GM19395 (cell line): ENCODE measurements around the gene PRKAR2B.
"Not testable (repeated sequence)": the region's sequence is repeated elsewhere in the genome, so short reads cannot be mapped to it uniquely, and the experiment has no call there.

Source experiments
- ATAC-seq: cut with Tn5 transposase; IDR thresholded peaks from one replicate; pipeline ENCODE4 v1.9.1; 2021; ENCODE audit warnings: mild to moderate bottlenecking, moderate library complexity; ENCODE audit not compliant: unreplicated experiment

PRKAR2B gene

DNA sequence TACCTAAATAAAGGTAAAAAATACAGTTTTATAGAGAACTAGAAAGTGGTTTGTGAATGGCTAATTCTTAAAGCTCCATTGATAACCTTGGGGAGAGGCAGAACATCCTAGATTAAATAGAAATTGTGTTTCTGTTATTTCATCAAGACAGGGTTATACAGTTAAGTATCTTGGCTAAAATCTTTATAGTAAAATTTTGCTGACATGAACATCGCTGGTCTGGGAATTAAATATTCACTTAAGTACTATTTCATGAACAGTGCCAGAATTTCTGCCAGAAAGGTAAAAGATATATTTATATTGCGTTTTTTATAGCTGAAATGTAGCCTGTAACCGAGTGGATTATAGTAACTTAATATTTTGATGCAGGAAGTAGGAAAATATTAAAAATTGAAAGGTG, 70.6 kb downstream of the PRKAR2B start:
- ATAC-seq = no peak

DNA sequence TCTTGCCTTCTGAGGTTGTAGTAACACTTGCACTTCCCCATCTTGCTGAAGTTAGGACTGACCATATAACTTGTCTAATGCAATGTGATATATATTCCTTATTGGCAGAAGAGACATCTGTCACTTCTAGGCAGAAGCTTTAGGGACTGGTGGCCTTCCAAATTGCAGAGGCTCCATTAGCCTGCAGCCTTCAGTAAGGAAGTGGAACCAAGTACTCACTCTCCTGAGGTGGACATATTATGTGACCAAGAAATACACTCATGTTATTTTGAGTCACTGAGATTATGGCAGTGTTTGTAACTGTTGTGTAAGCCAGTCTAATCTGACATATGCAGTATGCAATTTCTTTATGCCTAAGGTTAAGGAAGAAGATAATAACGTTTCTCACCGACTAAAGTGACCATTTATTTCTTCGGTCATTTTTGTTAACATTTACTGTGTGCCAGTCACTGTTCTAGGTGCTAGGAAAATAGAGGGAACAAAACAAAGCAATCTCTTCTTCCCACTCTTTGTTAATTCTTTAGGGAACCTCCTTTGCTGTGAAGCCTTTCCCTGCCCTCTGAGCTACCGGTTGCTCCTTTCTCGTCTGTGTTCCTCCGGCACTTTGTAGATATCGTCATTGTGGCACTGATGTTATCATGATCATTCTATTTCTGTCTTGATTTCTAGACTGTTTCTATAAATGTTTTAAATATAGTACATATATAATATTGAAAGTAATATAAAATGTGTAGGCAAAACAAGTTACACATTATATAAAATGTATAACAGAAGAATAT, 71.4 kb downstream of the PRKAR2B start:
- ATAC-seq = no peak

DNA sequence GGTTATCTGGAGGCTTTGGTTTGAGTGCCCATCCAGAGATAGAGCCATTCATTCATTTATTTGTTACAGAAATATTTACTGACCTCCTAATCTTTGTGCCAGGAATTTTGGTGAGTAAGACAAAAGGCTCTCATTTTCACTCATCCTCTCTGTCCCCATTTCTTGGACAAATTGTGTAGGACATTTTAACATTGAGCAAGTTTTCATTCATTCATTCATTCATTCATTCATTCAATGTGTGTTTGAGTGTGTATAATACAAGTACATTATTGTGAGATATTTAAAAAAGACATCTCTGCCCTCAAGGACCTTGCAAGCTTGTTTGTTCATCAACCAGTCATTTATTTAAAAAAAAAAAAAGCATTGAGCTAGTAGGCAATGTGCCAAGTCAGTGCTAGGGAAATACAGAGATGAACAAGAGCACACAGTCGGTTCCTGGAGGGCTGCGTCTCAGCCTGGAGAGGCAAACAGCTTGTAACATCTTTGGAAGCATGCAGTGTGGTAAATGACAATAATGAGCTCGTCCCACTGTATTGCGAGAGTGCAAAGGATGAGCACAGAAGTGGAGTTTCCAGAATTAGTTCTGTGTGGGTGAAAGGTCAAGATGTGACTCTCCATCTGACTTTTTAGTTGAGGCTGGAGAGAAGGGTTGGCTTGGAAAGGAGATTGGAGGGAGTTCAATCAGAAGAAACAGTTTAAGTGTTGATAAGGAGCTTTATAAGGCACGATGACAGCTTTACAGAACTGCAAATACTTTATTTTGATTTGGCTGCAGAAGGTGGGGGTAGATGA, 73.8 kb downstream of the PRKAR2B start:
- no peak for ATAC-seq

DNA sequence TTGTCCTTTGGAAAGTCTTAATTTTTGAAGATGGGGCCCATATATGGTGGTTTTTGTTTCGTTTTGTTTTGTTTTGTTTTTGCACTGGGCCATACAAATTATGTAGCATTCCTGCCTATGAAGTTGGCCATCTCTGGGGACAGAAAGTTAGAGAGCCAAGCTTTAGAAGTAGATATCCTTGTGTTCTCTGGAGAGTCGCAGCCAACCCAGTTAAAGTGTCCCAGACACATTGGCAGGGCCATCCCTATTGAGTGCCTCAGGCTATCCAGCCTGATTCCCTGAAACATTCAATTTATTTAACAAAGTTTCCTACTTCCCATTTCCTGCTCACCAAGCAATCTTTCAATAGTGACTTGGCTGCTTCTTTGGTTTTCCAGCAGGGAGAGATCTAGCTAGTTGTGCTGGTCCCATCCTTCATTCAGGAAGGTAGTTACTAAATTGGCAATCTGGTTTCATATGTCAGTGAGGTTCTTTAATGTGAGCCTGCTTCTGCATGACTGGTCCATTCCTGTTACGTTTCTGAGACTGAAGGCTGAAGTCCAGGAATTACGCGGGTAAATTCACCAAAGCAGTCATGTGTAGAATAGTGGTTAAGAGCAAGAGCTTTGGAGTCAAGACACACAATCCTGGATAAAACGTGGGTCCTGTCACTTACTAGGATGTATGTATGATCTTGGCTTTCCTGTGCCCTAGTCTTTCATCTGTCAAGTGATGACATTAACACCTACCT, 75.0 kb downstream of the PRKAR2B start:
- no peak for ATAC-seq

DNA sequence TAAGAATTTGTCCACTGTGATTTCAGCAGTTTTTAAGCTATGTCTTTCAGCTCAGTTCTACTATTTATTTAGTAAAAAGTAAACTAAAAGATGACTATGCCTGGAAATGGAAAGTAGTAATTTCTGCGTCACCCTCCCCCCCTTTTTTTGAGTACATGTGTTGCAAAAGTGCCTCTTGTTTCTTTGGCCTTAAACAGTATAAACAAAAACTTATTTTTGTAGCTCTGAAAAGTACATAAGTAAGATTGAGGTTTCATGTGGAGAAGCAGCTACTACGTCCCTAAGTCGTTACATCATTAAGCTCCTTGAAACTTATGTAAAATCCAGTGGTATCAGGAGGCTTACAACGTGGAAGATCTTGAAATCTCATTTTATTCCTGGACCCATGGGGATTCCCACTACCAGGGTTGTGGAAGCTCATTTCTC, 78.0 kb downstream of the PRKAR2B start:
- ATAC-seq = no peak

DNA sequence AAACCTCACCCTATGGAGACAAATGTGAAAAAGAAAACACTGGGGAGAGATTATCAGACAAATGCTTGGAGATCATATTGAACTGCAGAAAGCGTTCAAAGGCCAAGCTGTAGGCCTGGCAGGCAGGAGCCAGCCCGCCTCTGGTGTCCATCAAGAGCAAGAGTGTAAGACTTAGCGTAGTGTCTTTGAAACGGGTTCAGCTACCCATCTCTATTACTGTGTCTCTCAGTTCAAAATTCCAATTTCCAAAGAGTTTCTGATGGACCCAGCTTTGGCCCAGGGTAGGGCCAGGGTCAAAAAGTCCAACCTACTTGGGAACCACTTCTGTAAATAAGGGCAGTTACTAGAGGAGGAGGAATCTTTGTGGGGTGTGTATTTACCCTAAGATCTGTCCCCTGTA, 78.9 kb downstream of the PRKAR2B start:
- no peak for ATAC-seq

DNA sequence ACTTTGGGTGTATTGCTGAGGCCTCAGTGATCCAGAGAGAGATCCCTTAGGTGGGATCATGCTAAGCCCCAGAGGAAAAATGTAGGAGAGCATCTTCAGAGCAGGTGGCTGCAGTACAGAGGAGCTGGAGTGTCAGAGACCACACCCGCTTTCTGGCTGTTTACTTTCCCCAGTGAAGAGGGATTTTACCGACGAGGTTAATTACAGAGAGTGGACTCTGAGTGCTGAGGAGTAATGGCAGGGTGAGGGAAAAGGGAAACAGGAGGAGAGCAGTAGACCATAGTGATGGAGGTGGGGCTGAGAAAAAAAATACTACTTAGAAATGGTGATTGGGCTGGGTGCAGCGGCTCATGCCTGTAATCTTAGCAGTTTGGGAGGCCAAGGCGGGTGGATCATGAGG, 81.0 kb downstream of the PRKAR2B start:
- ATAC-seq = no peak

DNA sequence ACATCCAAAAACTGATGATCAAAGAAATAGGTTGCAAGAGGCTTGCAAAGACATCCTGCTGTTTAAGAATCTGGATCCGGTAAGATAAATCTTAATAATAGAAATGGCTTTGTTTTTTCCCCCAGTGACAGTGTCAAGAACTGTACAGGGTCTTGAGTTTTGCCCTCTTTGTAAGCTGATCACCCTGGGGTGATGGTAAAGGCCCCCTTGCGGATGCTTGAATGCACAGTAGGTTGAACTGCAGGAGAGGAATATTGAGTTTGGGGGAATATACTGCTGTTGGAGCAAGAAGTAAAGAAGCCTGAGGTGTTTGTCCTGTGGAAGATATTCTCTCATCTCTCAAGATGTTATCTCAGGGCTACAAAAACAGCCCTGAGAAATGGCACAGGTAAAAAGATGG, 83.7 kb downstream of the PRKAR2B start:
- ATAC-seq = no peak

DNA sequence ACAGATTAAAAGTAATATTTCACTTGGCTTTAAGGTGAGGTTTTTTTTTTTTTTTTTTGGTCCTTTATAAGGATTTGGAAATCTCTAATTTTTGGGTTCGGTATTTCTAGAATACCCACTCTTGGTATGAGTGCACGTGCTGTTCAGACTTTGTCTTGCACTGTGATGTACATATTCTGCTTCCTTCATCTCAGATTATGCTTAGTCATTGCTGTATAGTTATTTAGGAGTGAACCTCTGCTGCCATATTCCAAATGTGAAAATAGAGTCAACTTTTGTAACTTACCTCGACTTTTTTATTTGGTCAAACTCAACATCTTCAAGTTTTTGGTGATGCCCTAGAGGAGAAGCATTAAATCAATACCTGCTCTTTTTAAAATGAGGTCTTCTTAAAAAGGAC, 84.2 kb downstream of the PRKAR2B start:
- ATAC-seq = no peak

DNA sequence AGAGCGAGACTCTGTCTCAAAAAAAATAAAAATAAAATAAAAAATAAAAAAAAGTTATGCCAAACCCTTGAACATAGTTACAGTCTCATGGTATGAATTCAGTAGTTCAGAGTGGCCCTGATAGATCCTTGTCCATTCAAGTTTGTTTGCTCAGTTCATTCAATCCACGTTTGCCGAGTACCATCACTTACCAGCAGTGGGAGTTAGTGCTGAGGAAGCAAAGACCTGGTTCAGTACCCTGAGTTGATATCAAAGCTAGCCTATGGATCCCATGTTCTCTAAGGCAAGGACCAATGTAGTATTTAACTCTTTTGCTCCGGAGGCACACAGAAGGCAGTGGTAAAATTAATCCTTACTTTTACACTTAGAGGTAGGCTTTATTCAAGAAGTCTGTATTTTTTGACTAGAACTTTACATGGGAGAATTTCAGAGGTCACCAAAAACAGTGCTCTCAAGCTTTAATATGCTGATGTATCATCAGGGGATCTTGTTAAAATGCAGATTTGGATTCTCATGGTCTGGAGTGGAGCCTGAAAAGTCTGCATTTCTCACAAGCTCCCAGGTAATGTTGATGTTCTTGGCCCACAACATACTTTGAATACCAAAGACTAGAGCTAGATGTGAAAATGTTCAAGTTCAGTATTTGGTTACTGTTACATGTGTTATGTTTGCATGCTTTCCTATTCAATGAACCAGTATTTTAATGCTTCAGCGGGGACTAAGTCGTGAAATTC, 86.1 kb downstream of the PRKAR2B start:
- no peak for ATAC-seq

DNA sequence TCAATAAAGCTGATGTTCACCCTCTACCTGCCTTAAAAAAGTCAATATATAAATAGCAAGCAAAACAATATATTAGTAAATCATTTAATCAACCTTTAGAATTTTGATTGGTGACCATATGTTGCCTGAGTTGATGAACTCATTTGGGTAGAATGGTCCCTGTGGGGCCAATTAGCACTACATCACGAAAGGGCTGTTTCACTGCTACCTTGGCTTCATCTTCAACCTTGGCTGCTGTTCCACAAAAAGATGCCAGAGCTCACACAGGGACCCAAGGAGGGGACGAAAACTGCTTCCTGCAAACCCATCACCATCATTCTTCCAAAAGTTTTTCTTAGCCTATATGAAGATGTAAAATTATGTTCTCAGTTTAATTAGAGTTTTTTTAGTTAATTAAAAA, 88.9 kb downstream of the PRKAR2B start:
- no peak for ATAC-seq

DNA sequence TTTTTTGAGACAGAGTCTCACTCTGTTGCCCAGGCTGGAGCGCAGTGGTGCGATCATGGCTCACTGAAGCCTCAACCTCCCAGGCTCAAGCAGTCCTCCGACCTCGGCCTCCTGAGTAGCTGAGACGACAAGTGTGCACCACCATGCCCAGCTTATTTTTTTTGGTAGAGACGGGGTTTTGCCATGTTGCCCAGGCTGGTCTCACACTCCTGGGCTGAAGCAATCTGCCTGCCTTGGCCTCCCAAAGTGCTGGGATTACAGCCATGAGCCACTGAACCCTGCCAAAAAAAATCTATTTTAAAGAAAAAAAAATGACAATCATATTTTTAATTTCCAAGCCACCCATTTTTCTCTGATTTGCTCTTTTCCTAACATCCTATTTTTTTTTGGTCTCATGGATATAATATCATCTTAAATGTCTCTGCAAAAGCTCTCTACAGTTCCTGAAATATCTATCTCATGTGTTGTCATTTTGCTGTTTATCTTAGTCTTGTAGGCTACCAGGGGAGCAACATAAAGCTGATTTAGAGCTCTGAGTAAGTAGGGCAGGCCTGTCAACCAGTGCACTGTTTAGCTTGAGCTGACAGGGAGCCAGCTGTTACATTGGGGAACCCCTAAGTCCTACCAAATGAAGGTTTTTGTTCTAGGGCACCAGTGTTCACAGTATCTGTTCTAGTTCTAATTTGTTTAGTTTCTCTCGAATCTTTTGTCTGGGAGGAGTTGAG, 94.4 kb downstream of the PRKAR2B start:
- no peak for ATAC-seq

DNA sequence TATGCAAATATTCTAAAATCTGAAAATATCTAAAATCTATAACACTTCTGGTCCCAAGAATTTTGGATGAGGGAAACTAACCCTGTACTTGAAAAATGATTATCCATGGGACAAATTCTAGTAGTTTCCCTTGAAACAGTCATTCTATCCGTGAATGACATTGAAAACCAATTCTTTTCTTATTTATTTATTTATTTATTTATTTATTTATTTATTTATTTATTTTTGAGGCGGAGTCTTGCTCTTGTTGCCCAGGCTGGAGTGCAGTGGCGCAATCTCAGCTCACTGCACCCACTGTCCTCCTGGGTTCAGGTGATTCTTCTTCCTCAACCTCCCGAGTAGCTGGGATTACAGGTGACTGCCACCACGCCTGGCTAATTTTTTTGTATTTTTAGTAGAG, 99.4 kb downstream of the PRKAR2B start:
- ATAC-seq = not testable (repeated sequence)

DNA sequence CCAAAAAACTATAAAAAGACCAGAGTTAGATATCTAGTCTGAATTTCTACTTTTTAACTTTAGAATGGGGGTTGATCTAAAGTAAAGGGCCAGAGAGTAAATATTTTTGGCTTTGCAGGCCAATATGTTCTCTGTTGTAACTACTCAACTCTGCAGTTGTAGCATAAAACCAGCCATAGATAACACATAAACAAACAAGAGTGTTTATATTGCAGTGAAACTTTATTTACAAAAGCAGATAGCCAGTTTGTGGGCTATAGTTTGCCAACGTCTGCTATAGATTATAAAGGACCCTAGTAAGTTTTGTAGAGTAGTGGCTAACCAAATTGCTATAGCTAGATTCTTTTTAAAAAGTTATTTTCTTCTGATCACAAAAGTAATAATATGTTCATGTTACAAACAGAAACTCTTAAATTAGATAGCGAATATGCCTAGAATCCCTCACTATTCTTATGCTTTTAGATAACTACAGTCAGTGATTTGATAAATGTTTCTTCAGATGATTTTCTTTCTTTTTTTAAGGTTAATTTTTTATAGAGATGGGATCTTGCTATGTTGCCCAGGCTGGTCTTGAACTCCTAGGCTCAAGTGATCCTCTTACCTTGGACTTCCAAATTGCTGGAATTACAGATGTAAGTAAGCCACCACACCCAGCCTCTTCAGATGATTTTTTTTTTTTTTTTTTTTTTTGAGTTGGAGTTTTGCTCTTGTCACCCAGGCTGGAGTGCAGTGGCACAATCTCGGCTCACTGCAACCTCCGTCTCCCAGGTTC, 100.7 kb downstream of the PRKAR2B start:
- ATAC-seq = no peak

DNA sequence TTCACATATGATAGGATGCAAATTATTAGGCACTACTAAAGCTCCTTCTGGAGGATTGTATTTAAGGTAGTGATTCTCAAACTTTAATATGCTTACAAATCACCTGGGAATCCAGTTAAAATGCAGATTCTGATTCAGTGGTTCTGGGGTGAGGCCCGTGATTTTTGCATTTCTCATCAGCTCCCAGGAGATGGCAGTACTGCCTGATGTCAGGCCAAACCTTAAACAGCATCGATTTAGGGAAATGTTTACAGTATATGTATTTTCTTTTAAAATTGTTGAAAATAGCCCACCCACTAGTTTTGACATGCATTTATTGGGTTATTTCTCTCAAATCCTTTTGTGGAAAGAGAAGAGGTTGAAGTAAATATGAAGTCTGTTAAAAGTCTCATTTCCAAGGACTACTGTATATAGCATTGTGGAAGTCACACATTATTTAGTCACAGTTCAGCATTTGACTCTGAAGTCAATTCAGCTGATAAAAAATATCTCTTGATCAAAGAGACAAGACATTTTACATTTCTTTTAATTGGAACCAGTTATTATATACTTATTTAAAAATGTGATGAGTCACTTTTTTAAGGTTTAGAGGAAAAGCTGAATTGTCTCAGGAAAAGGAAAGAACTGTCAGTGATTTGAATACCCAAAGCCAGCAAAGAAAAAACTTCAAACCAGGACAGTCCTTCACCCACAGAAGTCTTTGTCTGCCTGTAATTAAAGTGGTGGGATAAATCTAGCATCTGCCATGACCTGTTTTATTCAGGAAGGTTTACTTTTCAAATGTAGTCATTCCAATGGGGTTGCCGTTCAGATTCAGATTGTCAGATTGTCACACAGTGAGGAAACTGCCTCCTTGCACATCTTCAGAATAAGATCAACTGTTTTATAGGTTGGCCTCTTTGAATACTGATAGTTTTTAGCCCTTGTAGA, 103.2 kb downstream of the PRKAR2B start:
- no peak for ATAC-seq

DNA sequence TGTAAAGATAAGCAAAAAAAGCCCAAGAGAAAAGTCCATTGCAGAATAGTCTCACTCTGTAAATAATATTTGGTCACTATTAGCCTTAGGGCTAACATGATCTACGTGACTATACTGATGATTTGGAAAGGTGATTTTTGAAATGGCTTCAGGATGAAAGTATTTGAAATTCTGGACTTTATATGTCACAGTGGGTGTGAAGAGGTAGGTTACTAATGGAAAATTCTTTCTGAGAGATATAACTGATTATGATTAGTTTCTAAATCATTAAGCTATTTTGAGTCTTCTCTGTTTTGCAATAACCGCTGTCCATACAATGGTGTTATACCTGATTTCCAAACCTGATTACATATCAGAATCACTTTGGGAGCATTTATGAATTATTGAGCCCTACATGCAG, 104.2 kb downstream of the PRKAR2B start:
- no peak for ATAC-seq

DNA sequence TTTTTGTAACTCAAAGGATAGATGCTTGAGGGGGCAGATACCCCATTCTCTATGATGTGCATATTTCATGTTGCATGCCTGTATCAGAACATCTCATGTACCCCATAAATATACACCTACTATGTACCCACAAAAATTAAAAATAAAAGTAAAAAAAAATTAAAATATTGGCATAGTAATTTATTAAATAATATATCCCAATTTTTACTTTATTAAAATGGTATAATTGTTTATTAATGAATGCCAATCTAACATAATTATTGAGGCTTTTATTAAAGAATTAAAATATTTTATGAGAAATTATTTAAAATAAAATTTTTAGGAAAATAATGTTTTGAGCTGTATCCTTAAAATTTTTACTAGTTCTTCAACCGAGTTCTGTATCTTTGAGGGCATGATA, 105.4 kb downstream of the PRKAR2B start:
- no peak for ATAC-seq

DNA sequence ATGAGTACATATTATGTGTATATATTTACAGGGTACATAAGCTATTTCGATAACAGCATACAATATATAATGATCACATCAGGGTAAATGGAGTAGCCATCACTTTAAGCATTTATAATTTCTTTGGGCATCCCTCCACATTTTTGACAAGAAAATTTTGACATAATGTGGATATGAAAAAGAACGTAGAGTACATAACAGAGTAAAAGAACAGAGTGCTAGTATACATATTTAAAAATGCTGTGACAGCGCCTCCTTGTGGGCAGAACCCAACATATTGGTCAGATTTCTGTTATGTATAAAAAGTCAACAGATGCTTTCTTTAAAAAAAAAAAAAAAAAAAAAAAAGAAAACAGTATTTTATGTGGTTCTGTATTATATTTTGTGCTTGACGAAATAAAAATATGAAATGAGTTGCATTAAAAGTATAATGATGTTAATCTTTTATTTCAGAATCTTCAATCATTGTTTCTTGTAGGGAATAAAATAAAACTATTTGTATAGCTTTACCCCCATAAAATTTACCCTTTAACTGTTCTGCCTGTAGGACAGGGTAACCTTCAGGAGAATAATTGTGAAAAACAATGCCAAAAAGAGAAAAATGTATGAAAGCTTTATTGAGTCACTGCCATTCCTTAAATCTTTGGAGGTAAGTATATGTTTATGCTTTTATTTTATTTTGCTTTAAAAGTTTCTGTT, 106.0 kb downstream of the PRKAR2B start:
- ATAC-seq = peak; percentile 63
